ENCODE data around the gene TSPAN6.

Gene TSPAN6

DNA sequence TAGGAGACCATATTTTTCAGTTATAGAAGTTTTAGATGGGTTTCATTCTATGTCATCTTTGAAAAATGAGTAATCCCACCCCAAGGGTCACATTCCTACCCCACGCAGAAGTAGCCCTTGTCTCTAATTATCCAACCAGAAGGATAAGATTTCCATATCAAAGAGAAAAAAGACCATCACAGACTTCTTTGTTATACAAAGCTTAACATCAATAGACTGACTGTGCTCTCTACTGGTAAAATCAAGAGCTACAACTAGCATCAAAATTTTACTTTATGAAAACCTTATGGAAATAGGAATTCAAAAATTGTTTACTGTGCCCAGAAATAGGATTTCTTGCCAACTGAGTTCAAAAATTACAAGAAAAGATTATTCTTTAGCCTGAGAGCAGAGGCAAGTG, 27.0 kb downstream of the TSPAN6 start:
- no peak overlapping the region for H3K4me3 ChIP-seq (ENCODE audit: low read length)
- DNase-seq (ENCODE audit: low read depth): no peak
- TF ChIP-seq, protein P1, sequence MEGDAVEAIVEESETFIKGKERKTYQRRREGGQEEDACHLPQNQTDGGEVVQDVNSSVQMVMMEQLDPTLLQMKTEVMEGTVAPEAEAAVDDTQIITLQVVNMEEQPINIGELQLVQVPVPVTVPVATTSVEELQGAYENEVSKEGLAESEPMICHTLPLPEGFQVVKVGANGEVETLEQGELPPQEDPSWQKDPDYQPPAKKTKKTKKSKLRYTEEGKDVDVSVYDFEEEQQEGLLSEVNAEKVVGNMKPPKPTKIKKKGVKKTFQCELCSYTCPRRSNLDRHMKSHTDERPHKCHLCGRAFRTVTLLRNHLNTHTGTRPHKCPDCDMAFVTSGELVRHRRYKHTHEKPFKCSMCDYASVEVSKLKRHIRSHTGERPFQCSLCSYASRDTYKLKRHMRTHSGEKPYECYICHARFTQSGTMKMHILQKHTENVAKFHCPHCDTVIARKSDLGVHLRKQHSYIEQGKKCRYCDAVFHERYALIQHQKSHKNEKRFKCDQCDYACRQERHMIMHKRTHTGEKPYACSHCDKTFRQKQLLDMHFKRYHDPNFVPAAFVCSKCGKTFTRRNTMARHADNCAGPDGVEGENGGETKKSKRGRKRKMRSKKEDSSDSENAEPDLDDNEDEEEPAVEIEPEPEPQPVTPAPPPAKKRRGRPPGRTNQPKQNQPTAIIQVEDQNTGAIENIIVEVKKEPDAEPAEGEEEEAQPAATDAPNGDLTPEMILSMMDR (conservative IDR thresholded peaks at IDR 0.05; ENCODE audit: low read length): no peak

DNA sequence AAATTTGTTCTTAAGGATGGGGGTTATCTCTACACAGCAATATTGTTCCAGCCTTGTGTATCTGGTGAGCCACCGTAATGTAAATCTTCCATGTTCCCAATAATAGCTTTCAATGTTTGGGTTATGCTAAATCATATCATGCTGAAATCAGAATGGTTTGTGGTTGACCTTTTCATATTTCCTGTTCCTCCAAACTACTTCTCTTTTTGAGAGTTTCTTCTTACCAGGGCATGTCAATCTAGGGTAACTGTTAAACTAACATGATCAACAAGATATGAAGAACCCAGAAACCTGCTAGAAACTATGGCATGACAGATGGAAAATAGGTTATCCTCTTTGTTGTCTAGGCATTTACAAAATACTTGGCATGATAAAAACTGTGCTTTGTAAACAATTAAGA, 29.9 kb downstream of the TSPAN6 start:
- no peak overlapping the region for H3K4me3 ChIP-seq (ENCODE audit: low read length)
- no peak for DNase-seq (ENCODE audit: low read depth)
- TF ChIP-seq, protein P1 (conservative IDR thresholded peaks at IDR 0.05; ENCODE audit: low read length): no peak

DNA sequence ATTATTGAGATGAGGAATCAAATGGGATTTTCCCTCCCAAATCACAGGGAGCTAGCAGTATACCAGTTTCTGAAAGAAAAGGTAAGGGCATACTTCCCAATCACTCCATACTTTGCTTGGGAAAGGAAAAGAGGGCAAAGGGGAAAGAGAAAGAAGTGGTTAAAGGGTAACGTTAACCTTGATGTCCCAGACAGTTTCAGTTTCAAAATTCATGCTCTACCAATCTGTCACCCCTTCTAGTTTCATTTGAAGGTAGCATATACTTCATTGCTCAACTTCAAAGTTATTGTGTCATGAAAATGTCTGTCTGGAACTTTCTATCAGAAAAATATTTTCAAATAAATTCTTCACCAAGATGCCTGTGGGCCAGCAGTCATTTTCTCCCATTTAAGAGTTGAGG, 35.8 kb downstream of the TSPAN6 start:
- no peak for DNase-seq (ENCODE audit: low read depth)
- H3K4me3 ChIP-seq (ENCODE audit: low read length): no peak overlapping the region
- TF ChIP-seq, protein P1 (conservative IDR thresholded peaks at IDR 0.05; ENCODE audit: low read length): no peak

DNA sequence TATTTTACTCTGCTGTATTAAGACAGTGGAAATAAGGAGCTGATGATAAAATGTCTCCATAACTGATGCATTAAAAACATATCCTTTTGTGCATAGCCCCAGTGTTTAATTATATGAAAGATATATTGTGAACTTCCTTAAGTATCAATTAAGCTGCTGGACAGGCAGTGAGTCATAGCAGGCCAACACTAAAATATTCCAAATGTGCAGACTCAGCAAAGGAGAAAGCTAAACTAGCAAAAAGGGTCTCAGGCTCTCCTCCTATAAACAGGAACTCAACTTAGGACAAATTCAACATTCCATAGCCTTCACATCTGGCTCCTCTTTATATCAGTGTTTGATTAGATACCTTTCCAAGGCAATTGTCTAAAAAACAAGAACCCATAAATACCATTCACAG, 36.3 kb downstream of the TSPAN6 start:
- DNase-seq (ENCODE audit: low read depth): no peak
- TF ChIP-seq, protein P1 (conservative IDR thresholded peaks at IDR 0.05; ENCODE audit: low read length): no peak
- no peak overlapping the region for H3K4me3 ChIP-seq (ENCODE audit: low read length)

DNA sequence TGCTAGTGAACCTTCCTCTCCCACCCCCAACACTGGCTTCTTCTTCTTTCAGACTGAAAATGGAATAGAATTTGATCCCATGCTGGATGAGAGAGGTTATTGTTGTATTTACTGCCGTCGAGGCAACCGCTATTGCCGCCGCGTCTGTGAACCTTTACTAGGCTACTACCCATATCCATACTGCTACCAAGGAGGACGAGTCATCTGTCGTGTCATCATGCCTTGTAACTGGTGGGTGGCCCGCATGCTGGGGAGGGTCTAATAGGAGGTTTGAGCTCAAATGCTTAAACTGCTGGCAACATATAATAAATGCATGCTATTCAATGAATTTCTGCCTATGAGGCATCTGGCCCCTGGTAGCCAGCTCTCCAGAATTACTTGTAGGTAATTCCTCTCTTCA, 37.1 kb downstream of the TSPAN6 start:
- no peak overlapping the region for H3K4me3 ChIP-seq (ENCODE audit: low read length)

DNA sequence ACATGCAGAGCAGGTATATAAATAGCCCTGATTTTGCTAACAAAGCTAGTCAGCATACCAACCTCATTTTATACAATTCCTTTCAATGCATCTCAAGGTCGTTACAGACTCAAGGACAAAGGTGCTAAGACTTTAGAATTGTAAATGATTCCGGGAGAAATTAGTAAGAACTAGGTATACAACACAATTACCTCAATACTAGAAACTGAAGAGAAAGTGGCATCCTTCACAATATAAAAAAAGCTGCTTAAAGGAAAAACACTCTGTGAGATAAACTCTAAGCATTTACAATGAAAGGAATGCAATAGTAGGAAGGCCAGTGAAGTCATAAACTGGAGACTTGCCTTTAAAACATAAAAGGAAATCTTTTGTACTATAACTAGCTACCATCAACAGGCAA, 40.0 kb downstream of the TSPAN6 start:
- no peak overlapping the region for H3K4me3 ChIP-seq (ENCODE audit: low read length)
- TF ChIP-seq, protein P1 (conservative IDR thresholded peaks at IDR 0.05; ENCODE audit: low read length): no peak
- DNase-seq (ENCODE audit: low read depth): no peak

More for the DNA sequence above, 37.1 kb downstream of the TSPAN6 start:
- DNase-seq (ENCODE audit: low read depth): no peak
- TF ChIP-seq, protein P1 (conservative IDR thresholded peaks at IDR 0.05; ENCODE audit: low read length): no peak

DNA sequence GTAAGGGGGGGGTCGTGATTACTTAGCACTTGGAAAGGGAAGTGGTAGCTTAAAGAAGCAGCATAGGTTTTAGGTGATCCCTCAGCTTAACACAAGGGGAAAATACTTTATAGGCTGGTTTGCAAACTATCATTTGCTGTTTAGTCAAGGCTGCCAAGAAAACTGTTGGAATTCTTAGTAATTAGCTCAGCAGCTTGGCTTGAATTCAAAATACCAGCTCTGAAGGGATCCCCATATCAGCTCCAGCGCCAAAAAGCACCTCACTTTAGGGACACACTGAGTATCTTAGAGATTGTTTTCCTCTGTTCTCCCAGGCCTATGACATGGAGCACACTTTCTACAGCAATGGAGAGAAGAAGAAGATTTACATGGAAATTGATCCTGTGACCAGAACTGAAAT, 43.0 kb downstream of the TSPAN6 start:
- no peak overlapping the region for H3K4me3 ChIP-seq (ENCODE audit: low read length)
- DNase-seq (ENCODE audit: low read depth): no peak
- TF ChIP-seq, protein P1 (conservative IDR thresholded peaks at IDR 0.05; ENCODE audit: low read length): no peak

Measured in AG10803 (cell line).